B cell (primary cell): ENCODE data around the gene TTC19.

Experiments used
- EZH2 ChIP-seq: IDR thresholded peaks from 2 replicates; pipeline ENCODE4 v1.6.1; 2012; ENCODE audit warnings: borderline replicate concordance, low read depth, mild to moderate bottlenecking, moderate library complexity, low read length; ENCODE audit not compliant: insufficient read depth, poor library complexity, severe bottlenecking
- TF ChIP-seq, protein P1 (sequence below): fragments of 200-600 bp; IDR thresholded peaks from one replicate; pipeline ENCODE4 v1.8.0; 2022; ENCODE audit warnings: antibody characterized with exemption, mild to moderate bottlenecking

DNA sequence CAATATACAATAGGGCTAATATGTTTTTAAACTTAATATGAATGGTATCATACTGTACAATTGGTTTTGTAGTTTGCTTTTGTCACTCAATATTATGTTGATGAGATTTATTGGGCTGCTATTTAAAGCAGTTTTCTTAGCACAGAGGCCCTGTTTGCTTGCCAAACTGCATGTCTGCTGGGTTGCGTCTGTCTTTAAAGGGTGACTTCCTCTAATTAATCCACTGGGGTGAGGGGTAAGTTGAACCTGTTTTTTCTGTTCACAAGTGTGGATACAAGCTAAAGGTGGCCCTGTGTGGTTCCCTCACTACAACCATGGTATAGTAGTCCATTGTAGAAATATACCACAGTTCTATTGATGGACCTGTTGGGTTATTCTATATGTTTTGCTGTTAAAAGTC, 19.7 kb downstream of the TTC19 start:
- TF ChIP-seq, protein P1, sequence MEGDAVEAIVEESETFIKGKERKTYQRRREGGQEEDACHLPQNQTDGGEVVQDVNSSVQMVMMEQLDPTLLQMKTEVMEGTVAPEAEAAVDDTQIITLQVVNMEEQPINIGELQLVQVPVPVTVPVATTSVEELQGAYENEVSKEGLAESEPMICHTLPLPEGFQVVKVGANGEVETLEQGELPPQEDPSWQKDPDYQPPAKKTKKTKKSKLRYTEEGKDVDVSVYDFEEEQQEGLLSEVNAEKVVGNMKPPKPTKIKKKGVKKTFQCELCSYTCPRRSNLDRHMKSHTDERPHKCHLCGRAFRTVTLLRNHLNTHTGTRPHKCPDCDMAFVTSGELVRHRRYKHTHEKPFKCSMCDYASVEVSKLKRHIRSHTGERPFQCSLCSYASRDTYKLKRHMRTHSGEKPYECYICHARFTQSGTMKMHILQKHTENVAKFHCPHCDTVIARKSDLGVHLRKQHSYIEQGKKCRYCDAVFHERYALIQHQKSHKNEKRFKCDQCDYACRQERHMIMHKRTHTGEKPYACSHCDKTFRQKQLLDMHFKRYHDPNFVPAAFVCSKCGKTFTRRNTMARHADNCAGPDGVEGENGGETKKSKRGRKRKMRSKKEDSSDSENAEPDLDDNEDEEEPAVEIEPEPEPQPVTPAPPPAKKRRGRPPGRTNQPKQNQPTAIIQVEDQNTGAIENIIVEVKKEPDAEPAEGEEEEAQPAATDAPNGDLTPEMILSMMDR: no peak
- TF ChIP-seq EZH2: no peak
